Endodermal cell (in vitro differentiated cells): ENCODE measurements around the gene SLC22A3. TPM values are rescaled to one million over a fixed set of nuclear protein-coding genes. Genes with fewer than 3 reads are reported as not detected.
"Not testable (repeated sequence)": the region's sequence is repeated elsewhere in the genome, so short reads cannot be mapped to it uniquely, and the experiment has no call there.

ENCODE experiments used
- DNase-seq: peaks from one replicate; pipeline ENCODE4 v3.0.0-alpha.2; 2017
- H3K27ac ChIP-seq: 2 replicates; pipeline ENCODE4 v1.5.1; 2013; ENCODE audit warnings: mild to moderate bottlenecking, low read depth, low read length, moderate library complexity
- H3K27me3 ChIP-seq: 2 replicates; pipeline ENCODE4 v1.6.1; 2013; ENCODE audit warnings: mild to moderate bottlenecking, low read length, moderate library complexity; ENCODE audit not compliant: insufficient read depth, control insufficient read depth, poor library complexity, severe bottlenecking
- H3K36me3 ChIP-seq: 2 replicates; pipeline ENCODE4 v1.7.0; 2013; ENCODE audit warnings: mild to moderate bottlenecking, low read length, moderate library complexity; ENCODE audit not compliant: control insufficient read depth, insufficient read depth
- H3K4me1 ChIP-seq: one replicate; pipeline ENCODE4 v1.7.0; 2013; ENCODE audit warnings: low read length; ENCODE audit not compliant: control insufficient read depth, insufficient read depth
- H3K4me3 ChIP-seq: 2 replicates; pipeline ENCODE4 v1.5.1; 2013; ENCODE audit warnings: mild to moderate bottlenecking, low read length, moderate library complexity
- H3K9ac ChIP-seq: 2 replicates; pipeline ENCODE4 v1.6.1; 2013; ENCODE audit warnings: mild to moderate bottlenecking, low read length, moderate library complexity; ENCODE audit not compliant: poor library complexity, severe bottlenecking; ENCODE audit errors: extremely low read depth
- H3K9me3 ChIP-seq: 2 replicates; pipeline ENCODE4 v1.6.1; 2013; ENCODE audit warnings: mild to moderate bottlenecking, low read length, moderate library complexity; ENCODE audit not compliant: control insufficient read depth
- H3K27ac Mint-ChIP-seq: 2 replicates; pipeline ENCODE4 v1.8.0; 2020; ENCODE audit warnings: mixed read lengths
- H3K27me3 Mint-ChIP-seq: 2 replicates; pipeline ENCODE4 v1.8.0; 2021; ENCODE audit warnings: mild to moderate bottlenecking, mixed read lengths; ENCODE audit not compliant: insufficient read depth
- H3K36me3 Mint-ChIP-seq: 2 replicates; pipeline ENCODE4 v1.8.0; 2020; ENCODE audit warnings: low read depth, mixed read lengths
- H3K4me1 Mint-ChIP-seq: 2 replicates; pipeline ENCODE4 v1.8.0; 2020; ENCODE audit warnings: mixed read lengths
- H3K4me3 Mint-ChIP-seq: 2 replicates; pipeline ENCODE4 v1.8.0; 2020; ENCODE audit warnings: mild to moderate bottlenecking, moderate library complexity, mixed read lengths
- H3K9me3 Mint-ChIP-seq: 2 replicates; pipeline ENCODE4 v1.8.0; 2020; ENCODE audit warnings: mild to moderate bottlenecking, mixed read lengths
- WGBS, 2 experiments: methylation state at CpG; one replicate each; pipeline versions ENCODE4 v1.1.5 to v1.1.7; 2013; ENCODE audit warnings: missing lambda C conversion rate in 2 of 2, mixed read lengths in 1 of 2; ENCODE audit not compliant: insufficient coverage in 1 of 2, insufficient read length in 1 of 2; 5-methylcytosine and 5-hydroxymethylcytosine counted together
- total RNA-seq, 2 donors: library from RNA; stranded (reverse); fragmentation: NEBNext Ultra II Directional in 1 of 2; extraction: Animal tissue kit (Norgen Biotek cat#: 25700) in 1 of 2; gene quantifications; 2 replicates in 1 of 2; 3 replicates in 1 of 2; pipeline ENCODE4 v1.2.1, GENCODE V29; 2021
- TF ChIP-seq, protein P1 (sequence below): fragments of 200-600 bp; sonication (generic); conservative IDR thresholded peaks from 2 replicates; pipeline ENCODE4 v1.5.0; 2021; ENCODE audit warnings: antibody characterized with exemption, mild to moderate bottlenecking

Gene SLC22A3
- total RNA-seq, 2 donors from 2014 or later: 3.1 to 7.4 TPM

DNA sequence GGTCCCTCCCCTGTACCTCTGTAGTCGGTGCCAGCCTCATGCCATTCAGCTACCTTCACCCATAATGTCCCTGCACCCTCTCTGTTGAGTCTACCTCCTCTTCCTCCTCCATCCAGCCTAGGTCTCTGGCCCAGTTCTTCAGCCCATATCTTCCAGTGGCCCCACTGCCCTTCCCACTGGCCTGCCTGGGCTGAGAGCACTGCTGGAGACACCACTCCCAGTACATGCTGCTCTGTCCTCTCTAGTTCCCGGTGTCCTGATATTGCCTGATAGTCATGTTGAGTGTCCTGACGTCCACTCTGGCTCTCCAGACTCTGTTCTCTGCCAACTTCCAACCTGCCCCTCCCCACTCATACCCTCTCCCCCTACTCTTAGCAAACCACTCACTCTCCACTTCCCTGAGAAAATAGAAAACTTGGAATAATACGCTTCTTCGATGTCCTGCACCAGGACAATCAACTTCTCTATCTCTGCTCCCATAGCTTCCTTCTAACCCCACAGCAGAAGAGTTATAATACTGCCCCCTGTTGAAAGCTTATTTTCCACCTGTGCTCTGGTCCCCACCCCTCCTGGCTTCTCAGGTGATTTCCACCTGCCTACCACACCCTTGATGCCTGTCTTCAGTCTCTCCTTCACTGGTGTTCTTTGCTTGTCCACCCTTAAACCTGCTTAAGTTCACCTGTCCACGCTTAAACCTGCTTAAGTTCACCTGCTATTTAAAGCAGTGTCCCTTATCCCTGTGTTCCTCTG is 19.8 kb downstream of the SLC22A3 start:
- H3K36me3 Mint-ChIP-seq: no peaks in the 10 kb centered on the region
- H3K27me3 Mint-ChIP-seq: peaks cover 1% of the 10 kb centered on the region
- no peak overlapping the region for H3K27ac Mint-ChIP-seq
- no peak for DNase-seq
- no peak overlapping the region for H3K4me3 Mint-ChIP-seq
- Histone ChIP-seq H3K4me1 (no peaks in the 10 kb centered on the region), H3K27ac (no peak overlapping the region), H3K9ac (no peak overlapping the region), H3K27me3 (no peaks in the 10 kb centered on the region), H3K4me3 (no peak overlapping the region), H3K9me3 (peaks cover 12% of the 10 kb centered on the region), H3K36me3 (no peaks in the 10 kb centered on the region)
- H3K4me1 Mint-ChIP-seq: no peaks in the 10 kb centered on the region
- peaks cover 12% of the 10 kb centered on the region for H3K9me3 Mint-ChIP-seq
- TF ChIP-seq, protein P1, sequence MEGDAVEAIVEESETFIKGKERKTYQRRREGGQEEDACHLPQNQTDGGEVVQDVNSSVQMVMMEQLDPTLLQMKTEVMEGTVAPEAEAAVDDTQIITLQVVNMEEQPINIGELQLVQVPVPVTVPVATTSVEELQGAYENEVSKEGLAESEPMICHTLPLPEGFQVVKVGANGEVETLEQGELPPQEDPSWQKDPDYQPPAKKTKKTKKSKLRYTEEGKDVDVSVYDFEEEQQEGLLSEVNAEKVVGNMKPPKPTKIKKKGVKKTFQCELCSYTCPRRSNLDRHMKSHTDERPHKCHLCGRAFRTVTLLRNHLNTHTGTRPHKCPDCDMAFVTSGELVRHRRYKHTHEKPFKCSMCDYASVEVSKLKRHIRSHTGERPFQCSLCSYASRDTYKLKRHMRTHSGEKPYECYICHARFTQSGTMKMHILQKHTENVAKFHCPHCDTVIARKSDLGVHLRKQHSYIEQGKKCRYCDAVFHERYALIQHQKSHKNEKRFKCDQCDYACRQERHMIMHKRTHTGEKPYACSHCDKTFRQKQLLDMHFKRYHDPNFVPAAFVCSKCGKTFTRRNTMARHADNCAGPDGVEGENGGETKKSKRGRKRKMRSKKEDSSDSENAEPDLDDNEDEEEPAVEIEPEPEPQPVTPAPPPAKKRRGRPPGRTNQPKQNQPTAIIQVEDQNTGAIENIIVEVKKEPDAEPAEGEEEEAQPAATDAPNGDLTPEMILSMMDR: peak; percentile 44
- WGBS, 2 experiments: 91 to 94% methylated on average over 6 of the region's 6 CpGs

DNA sequence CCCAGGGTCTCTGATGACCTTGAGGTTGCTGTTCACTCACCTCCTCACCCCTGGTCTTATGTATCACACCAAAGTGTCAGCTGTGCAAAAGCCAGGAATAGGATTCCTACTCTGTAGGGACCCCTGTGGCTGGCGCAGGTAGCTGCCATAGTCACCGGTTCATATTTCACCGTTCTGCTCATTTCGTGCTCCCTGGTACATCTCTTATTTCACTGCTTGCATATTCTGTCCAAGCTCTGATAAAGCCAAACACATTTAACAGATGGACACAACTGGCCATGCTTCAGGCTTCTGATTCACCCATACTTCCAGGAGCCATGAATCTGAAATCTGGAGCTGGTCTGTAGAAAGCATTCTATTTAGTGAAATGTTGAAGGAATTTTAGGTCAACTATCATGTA is 20.5 kb downstream of the SLC22A3 start:
- DNase-seq: no peak
- Histone ChIP-seq H3K9me3 (peaks cover 12% of the 10 kb centered on the region), H3K4me1 (no peaks in the 10 kb centered on the region), H3K9ac (no peak overlapping the region), H3K4me3 (no peak overlapping the region), H3K36me3 (no peaks in the 10 kb centered on the region), H3K27me3 (no peaks in the 10 kb centered on the region), H3K27ac (no peak overlapping the region)
- Mint-ChIP-seq H3K27me3 (peaks cover 1% of the 10 kb centered on the region), H3K4me3 (no peak overlapping the region), H3K9me3 (peaks cover 18% of the 10 kb centered on the region), H3K36me3 (peaks cover 2% of the 10 kb centered on the region), H3K4me1 (peaks cover 4% of the 10 kb centered on the region), H3K27ac (no peak overlapping the region)
- WGBS, 2 experiments: 93 to 97% methylated on average over 4 of the region's 4 CpGs
- TF ChIP-seq, protein P1: no peak

DNA sequence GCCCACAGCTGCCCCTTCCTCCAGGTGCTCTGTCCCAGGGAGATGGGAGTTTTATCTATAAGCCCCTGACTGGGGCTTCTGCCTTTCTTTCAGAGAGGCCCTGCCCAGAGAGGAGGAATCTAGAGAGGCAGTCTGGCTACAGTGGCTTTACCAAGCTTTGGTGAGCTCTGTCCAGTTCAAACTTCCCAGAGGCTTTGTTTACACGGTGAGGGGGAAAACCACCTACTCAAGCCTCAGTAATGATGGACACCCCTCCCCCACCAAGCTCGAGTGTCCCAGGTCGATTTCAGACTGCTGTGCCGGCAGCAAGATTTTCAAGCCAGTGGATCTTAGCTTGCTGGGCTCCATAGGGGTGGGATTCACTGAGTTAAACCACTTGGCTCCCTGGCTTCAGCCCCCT is 25.4 kb downstream of the SLC22A3 start:
- not testable (repeated sequence) for H3K27me3 ChIP-seq, DNase-seq, H3K4me3 ChIP-seq, H3K27ac Mint-ChIP-seq, H3K36me3 Mint-ChIP-seq, H3K27ac ChIP-seq, H3K9me3 ChIP-seq, H3K4me1 ChIP-seq, H3K27me3 Mint-ChIP-seq, H3K4me3 Mint-ChIP-seq, H3K36me3 ChIP-seq, H3K9ac ChIP-seq
- peaks cover 14% of the 10 kb centered on the region for H3K4me1 Mint-ChIP-seq
- 79 to 92% methylated on average over 3 to 4 of the region's 4 CpGs for WGBS, 2 experiments
- peaks cover 24% of the 10 kb centered on the region for H3K9me3 Mint-ChIP-seq
